ENCODE measurements around the gene CORIN. TPM values are rescaled to one million over a fixed set of nuclear protein-coding genes. Genes with fewer than 3 reads are reported as not detected.

Gene CORIN
- polyA plus RNA-seq, 1 donor from 2014 or later = 0.25 TPM

DNA sequence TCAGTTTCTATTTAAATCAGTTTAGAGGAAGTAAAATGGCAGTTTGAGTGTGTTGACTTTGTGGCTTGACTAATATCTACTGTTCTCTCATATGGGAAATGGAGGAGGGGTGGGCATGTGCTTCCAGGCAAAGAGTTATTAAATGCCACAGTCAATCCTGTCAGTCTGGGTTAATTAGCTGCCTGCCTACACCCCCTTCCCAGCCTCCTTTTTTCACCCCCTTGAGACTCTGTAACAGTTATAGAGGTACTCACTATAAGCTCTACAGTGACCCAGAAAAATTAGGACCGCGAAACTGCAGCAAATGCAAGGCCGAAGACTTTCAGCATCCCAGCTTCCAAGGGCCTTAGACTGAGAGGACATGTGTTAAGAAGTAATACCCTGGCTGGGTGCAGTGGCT is 165.2 kb downstream of the CORIN start:
- no peak overlapping the region for H3K4me3 ChIP-seq (ENCODE audit: low read length)
- no peak overlapping the region for H3K9ac ChIP-seq (ENCODE audit: low read length)
- no peaks in the 10 kb centered on the region for H3F3A ChIP-seq (ENCODE audit: insufficient read depth, low read length, poor library complexity, severe bottlenecking)
- no peak overlapping the region for H3K4me2 ChIP-seq (ENCODE audit: low read length)
- H4K20me1 ChIP-seq (ENCODE audit: insufficient read depth) = no peaks in the 10 kb centered on the region
- no peaks in the 10 kb centered on the region for H3K9me2 ChIP-seq (ENCODE audit: insufficient read depth, low read length)
- no peak overlapping the region for H2AFZ ChIP-seq (ENCODE audit: low read depth, low read length)
- no peak for TF ChIP-seq TAF1 (IDR thresholded peaks at IDR 0.05; ENCODE audit: low read depth)
- no peak for TF ChIP-seq RAD21 (conservative IDR thresholded peaks at IDR 0.05)
- TF ChIP-seq, protein P1, sequence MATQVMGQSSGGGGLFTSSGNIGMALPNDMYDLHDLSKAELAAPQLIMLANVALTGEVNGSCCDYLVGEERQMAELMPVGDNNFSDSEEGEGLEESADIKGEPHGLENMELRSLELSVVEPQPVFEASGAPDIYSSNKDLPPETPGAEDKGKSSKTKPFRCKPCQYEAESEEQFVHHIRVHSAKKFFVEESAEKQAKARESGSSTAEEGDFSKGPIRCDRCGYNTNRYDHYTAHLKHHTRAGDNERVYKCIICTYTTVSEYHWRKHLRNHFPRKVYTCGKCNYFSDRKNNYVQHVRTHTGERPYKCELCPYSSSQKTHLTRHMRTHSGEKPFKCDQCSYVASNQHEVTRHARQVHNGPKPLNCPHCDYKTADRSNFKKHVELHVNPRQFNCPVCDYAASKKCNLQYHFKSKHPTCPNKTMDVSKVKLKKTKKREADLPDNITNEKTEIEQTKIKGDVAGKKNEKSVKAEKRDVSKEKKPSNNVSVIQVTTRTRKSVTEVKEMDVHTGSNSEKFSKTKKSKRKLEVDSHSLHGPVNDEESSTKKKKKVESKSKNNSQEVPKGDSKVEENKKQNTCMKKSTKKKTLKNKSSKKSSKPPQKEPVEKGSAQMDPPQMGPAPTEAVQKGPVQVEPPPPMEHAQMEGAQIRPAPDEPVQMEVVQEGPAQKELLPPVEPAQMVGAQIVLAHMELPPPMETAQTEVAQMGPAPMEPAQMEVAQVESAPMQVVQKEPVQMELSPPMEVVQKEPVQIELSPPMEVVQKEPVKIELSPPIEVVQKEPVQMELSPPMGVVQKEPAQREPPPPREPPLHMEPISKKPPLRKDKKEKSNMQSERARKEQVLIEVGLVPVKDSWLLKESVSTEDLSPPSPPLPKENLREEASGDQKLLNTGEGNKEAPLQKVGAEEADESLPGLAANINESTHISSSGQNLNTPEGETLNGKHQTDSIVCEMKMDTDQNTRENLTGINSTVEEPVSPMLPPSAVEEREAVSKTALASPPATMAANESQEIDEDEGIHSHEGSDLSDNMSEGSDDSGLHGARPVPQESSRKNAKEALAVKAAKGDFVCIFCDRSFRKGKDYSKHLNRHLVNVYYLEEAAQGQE (IDR thresholded peaks at IDR 0.05; ENCODE audit: borderline replicate concordance) = no peak
- no peak for TF ChIP-seq MXI1 (conservative IDR thresholded peaks at IDR 0.05; ENCODE audit: poor library complexity, severe bottlenecking)
- no peak for TF ChIP-seq EZH2 (IDR thresholded peaks at IDR 0.05; ENCODE audit: borderline replicate concordance, insufficient read depth, low read length, poor library complexity, severe bottlenecking)
- no peak for TF ChIP-seq POLR2AphosphoS5 (IDR thresholded peaks at IDR 0.05)
- TF ChIP-seq EP300 (conservative IDR thresholded peaks at IDR 0.05; ENCODE audit: poor library complexity, severe bottlenecking) = no peak
- TF ChIP-seq SMC3 (conservative IDR thresholded peaks at IDR 0.05; ENCODE audit: poor library complexity) = no peak
- TF ChIP-seq, protein P2, sequence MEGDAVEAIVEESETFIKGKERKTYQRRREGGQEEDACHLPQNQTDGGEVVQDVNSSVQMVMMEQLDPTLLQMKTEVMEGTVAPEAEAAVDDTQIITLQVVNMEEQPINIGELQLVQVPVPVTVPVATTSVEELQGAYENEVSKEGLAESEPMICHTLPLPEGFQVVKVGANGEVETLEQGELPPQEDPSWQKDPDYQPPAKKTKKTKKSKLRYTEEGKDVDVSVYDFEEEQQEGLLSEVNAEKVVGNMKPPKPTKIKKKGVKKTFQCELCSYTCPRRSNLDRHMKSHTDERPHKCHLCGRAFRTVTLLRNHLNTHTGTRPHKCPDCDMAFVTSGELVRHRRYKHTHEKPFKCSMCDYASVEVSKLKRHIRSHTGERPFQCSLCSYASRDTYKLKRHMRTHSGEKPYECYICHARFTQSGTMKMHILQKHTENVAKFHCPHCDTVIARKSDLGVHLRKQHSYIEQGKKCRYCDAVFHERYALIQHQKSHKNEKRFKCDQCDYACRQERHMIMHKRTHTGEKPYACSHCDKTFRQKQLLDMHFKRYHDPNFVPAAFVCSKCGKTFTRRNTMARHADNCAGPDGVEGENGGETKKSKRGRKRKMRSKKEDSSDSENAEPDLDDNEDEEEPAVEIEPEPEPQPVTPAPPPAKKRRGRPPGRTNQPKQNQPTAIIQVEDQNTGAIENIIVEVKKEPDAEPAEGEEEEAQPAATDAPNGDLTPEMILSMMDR (IDR thresholded peaks at IDR 0.05; ENCODE audit: poor library complexity, severe bottlenecking) = no peak
- no peak overlapping the region for H3K27ac ChIP-seq (ENCODE audit: low read length)
- no peaks in the 10 kb centered on the region for H3K79me2 ChIP-seq (replicated peaks; ENCODE audit: insufficient read depth, low read length)
- H3K9me3 ChIP-seq (ENCODE audit: low read length) = no peaks in the 10 kb centered on the region
- H3K27me3 ChIP-seq (ENCODE audit: insufficient read depth, low read depth, low read length) = no peaks in the 10 kb centered on the region
- no peaks in the 10 kb centered on the region for H3K36me3 ChIP-seq (ENCODE audit: insufficient read depth, low read length)

DNA sequence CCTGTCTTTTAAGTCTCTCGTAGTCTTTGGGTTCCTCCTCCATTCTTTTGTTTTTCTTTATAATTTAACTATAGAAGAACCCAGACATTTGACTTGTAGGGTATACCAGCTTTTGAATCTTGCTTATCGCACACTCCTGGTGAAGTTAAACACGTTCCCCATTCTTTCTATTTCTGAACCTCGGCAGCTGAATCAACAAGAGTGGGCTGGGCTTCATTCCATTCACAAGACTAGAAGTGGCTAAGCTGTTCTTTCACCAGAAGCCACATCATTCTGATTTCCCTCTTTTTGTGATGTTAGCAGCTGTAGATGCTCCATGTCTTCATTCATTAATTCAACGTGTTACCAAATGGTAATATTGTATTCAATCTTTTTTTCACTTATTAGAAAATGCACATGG is 167.9 kb downstream of the CORIN start:
- no peak overlapping the region for H3K4me3 ChIP-seq (ENCODE audit: low read length)
- H3K36me3 ChIP-seq (ENCODE audit: insufficient read depth, low read length) = no peaks in the 10 kb centered on the region
- H3K79me2 ChIP-seq (replicated peaks; ENCODE audit: insufficient read depth, low read length) = no peaks in the 10 kb centered on the region
- no peak overlapping the region for H3K4me2 ChIP-seq (ENCODE audit: low read length)
- no peaks in the 10 kb centered on the region for H3K27me3 ChIP-seq (ENCODE audit: insufficient read depth, low read depth, low read length)
- no peak for TF ChIP-seq EP300 (conservative IDR thresholded peaks at IDR 0.05; ENCODE audit: poor library complexity, severe bottlenecking)
- TF ChIP-seq, protein P2 (IDR thresholded peaks at IDR 0.05; ENCODE audit: poor library complexity, severe bottlenecking) = no peak
- TF ChIP-seq TAF1 (IDR thresholded peaks at IDR 0.05; ENCODE audit: low read depth) = no peak
- TF ChIP-seq RAD21 (conservative IDR thresholded peaks at IDR 0.05) = no peak
- TF ChIP-seq, protein P1 (IDR thresholded peaks at IDR 0.05; ENCODE audit: borderline replicate concordance) = no peak
- no peak for TF ChIP-seq MXI1 (conservative IDR thresholded peaks at IDR 0.05; ENCODE audit: poor library complexity, severe bottlenecking)
- no peak for TF ChIP-seq POLR2AphosphoS5 (IDR thresholded peaks at IDR 0.05)
- no peak for TF ChIP-seq SMC3 (conservative IDR thresholded peaks at IDR 0.05; ENCODE audit: poor library complexity)
- no peak for TF ChIP-seq EZH2 (IDR thresholded peaks at IDR 0.05; ENCODE audit: borderline replicate concordance, insufficient read depth, low read length, poor library complexity, severe bottlenecking)
- no peaks in the 10 kb centered on the region for H3K9me2 ChIP-seq (ENCODE audit: insufficient read depth, low read length)
- no peak overlapping the region for H2AFZ ChIP-seq (ENCODE audit: low read depth, low read length)
- no peaks in the 10 kb centered on the region for H3K9me3 ChIP-seq (ENCODE audit: low read length)
- no peak overlapping the region for H3K27ac ChIP-seq (ENCODE audit: low read length)
- H3F3A ChIP-seq (ENCODE audit: insufficient read depth, low read length, poor library complexity, severe bottlenecking) = no peaks in the 10 kb centered on the region
- no peak overlapping the region for H3K9ac ChIP-seq (ENCODE audit: low read length)
- no peaks in the 10 kb centered on the region for H4K20me1 ChIP-seq (ENCODE audit: insufficient read depth)
